ENCODE measurements around the gene MSMO1. TPM values are rescaled to one million over a fixed set of nuclear protein-coding genes. Genes with fewer than 3 reads are reported as not detected.

MSMO1 gene
- polyA plus RNA-seq, 1 donor (not counting 4 experiments of a cell fraction or from before 2014, with no cell fraction given), result 541 TPM

DNA sequence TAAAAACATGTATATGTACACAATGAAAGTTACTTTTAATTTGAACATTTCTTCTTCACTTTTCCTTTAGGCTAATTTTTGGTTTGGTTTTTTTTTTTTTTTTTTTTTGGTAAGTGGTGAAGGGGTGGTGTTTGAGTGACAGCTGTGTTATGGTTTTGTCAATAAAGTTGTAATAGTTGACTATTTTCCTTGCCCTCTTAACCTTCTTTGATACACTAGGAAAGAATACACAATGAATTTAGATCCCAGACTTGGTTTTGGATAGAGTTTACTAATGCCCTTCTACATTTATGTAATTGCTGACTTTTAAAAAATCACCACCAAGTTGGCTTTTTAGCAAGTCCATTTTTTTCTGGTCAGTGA lies 38.1 kb upstream of the MSMO1 start:
- FAIRE-seq, result no peak
- Histone ChIP-seq H3K9ac (ENCODE audit: control insufficient read depth, extremely low read depth, insufficient read depth, low read length) (no peak overlapping the region), H3K79me2 (ENCODE audit: control insufficient read depth, insufficient read depth, low read length) (peaks cover 1% of the 10 kb centered on the region), H2AFZ (ENCODE audit: control insufficient read depth, low read length) (no peak overlapping the region), H4K20me1 (ENCODE audit: control insufficient read depth, extremely low read depth, insufficient read depth, low read length) (no peaks in the 10 kb centered on the region), H3K4me3 (ENCODE audit: control insufficient read depth in 2 of 3, extremely low read depth in 1 of 3, insufficient read depth in 2 of 3, low read depth in 1 of 3, low read length in 3 of 3) (no peak overlapping the region), H3K9me1 (ENCODE audit: control insufficient read depth, extremely low read depth, insufficient read depth, low read length) (peaks cover 3% of the 10 kb centered on the region), H3K27ac (ENCODE audit: control insufficient read depth, insufficient read depth, low read length) (no peak overlapping the region), H3K36me3 (ENCODE audit: control insufficient read depth in 2 of 2, extremely low read depth in 1 of 2, insufficient read depth in 2 of 2, low read length in 2 of 2) (peaks cover 0 to 2% of the 10 kb centered on the region in 2 experiments), H3K9me3 (ENCODE audit: control insufficient read depth, low read depth, low read length) (no peaks in the 10 kb centered on the region), H3K4me2 (ENCODE audit: control insufficient read depth, extremely low read depth, insufficient read depth, low read depth, low read length) (no peak overlapping the region), H3K4me1 (ENCODE audit: control insufficient read depth, extremely low read depth, insufficient read depth, low read length) (peaks cover 10% of the 10 kb centered on the region), H3K27me3 (ENCODE audit: control insufficient read depth, extremely low read depth, insufficient read depth, low read length) (no peaks in the 10 kb centered on the region)
- TF ChIP-seq EZH2 (IDR thresholded peaks at IDR 0.05; ENCODE audit: low read length), result no peak
- TF ChIP-seq, protein P1, sequence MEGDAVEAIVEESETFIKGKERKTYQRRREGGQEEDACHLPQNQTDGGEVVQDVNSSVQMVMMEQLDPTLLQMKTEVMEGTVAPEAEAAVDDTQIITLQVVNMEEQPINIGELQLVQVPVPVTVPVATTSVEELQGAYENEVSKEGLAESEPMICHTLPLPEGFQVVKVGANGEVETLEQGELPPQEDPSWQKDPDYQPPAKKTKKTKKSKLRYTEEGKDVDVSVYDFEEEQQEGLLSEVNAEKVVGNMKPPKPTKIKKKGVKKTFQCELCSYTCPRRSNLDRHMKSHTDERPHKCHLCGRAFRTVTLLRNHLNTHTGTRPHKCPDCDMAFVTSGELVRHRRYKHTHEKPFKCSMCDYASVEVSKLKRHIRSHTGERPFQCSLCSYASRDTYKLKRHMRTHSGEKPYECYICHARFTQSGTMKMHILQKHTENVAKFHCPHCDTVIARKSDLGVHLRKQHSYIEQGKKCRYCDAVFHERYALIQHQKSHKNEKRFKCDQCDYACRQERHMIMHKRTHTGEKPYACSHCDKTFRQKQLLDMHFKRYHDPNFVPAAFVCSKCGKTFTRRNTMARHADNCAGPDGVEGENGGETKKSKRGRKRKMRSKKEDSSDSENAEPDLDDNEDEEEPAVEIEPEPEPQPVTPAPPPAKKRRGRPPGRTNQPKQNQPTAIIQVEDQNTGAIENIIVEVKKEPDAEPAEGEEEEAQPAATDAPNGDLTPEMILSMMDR (optimal IDR thresholded peaks at IDR 0.05 in 1 of 3, IDR thresholded peaks at IDR 0.05 in 1 of 3, conservative IDR thresholded peaks at IDR 0.05 in 1 of 3; ENCODE audit: extremely low read depth in 1 of 3, insufficient read depth in 2 of 3, low read length in 3 of 3), result no peak
- dilution Hi-C loops (cut with MboI; ENCODE audit: extremely low pct_ligation_motif_present, low sequenced_read_pairs), result no loop called here
- no peak for DNase-seq (ENCODE audit: low read depth, low spot score)

DNA sequence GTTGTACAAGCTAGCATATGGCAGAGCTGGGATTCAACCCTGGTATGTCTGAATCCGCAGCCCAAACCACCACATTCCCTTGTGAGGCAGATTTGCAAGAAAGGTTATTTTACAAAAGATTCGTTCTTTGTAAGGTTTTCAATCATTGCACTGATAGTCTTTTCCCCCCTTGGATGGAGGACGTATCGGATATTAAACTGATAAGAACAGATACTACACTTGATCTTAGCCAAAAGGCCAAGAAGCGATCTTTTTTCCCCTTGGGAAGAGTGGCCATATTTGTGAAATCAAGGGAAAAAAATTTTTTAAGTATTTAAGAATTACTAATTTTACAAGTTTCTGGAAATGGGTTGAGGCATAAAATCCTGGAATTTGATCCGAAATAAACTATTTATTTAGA lies 34.4 kb upstream of the MSMO1 start:
- FAIRE-seq, result no peak

More for the DNA sequence above, 34.4 kb upstream of the MSMO1 start:
- H3K79me2 ChIP-seq (ENCODE audit: control insufficient read depth, insufficient read depth, low read length), result peaks cover 1% of the 10 kb centered on the region
- no peak overlapping the region for H3K27ac ChIP-seq (ENCODE audit: control insufficient read depth, insufficient read depth, low read length)
- H3K9me3 ChIP-seq (ENCODE audit: control insufficient read depth, low read depth, low read length), result no peaks in the 10 kb centered on the region
- H3K9me1 ChIP-seq (ENCODE audit: control insufficient read depth, extremely low read depth, insufficient read depth, low read length), result peaks cover 3% of the 10 kb centered on the region
- no peak for DNase-seq (ENCODE audit: low read depth, low spot score)
- no peak overlapping the region for H3K9ac ChIP-seq (ENCODE audit: control insufficient read depth, extremely low read depth, insufficient read depth, low read length)
- dilution Hi-C loops (cut with MboI; ENCODE audit: extremely low pct_ligation_motif_present, low sequenced_read_pairs), result no loop called here
- H3K4me2 ChIP-seq (ENCODE audit: control insufficient read depth, extremely low read depth, insufficient read depth, low read depth, low read length), result no peak overlapping the region
- no peak overlapping the region for H3K4me3 ChIP-seq (ENCODE audit: control insufficient read depth in 2 of 3, extremely low read depth in 1 of 3, insufficient read depth in 2 of 3, low read depth in 1 of 3, low read length in 3 of 3)
- H4K20me1 ChIP-seq (ENCODE audit: control insufficient read depth, extremely low read depth, insufficient read depth, low read length), result no peaks in the 10 kb centered on the region
- TF ChIP-seq EZH2 (IDR thresholded peaks at IDR 0.05; ENCODE audit: low read length), result no peak
- H2AFZ ChIP-seq (ENCODE audit: control insufficient read depth, low read length), result no peak overlapping the region
- peaks cover 0 to 6% of the 10 kb centered on the region in 2 experiments for H3K36me3 ChIP-seq (ENCODE audit: control insufficient read depth in 2 of 2, extremely low read depth in 1 of 2, insufficient read depth in 2 of 2, low read length in 2 of 2)
- H3K4me1 ChIP-seq (ENCODE audit: control insufficient read depth, extremely low read depth, insufficient read depth, low read length), result peaks cover 10% of the 10 kb centered on the region
- H3K27me3 ChIP-seq (ENCODE audit: control insufficient read depth, extremely low read depth, insufficient read depth, low read length), result no peaks in the 10 kb centered on the region
